GM18909 (cell line): ENCODE data around the gene AGBL4.
"Not testable (repeated sequence)": the region's sequence is repeated elsewhere in the genome, so short reads cannot be mapped to it uniquely, and the experiment has no call there.

ENCODE experiments used
- ATAC-seq: cut with Tn5 transposase; IDR thresholded peaks from one replicate; pipeline ENCODE4 v1.9.1; 2021; ENCODE audit warnings: mild to moderate bottlenecking; ENCODE audit not compliant: unreplicated experiment, poor library complexity

AGBL4 gene

GRCh38 chr1:49323925-49324540, 699.7 kb downstream of the AGBL4 start:
- ATAC-seq: no peak

- ATAC-seq: not testable (repeated sequence)
Measured at GRCh38 chr1:49320493-49320892, 703.3 kb downstream of the AGBL4 start.

- no peak for ATAC-seq
Measured at GRCh38 chr1:49319426-49319963, 704.3 kb downstream of the AGBL4 start.

- ATAC-seq: no peak
Measured at GRCh38 chr1:49318218-49318617, 705.5 kb downstream of the AGBL4 start.

GRCh38 chr1:49307457-49307856, 716.3 kb downstream of the AGBL4 start:
- ATAC-seq: no peak

GRCh38 chr1:49306507-49307070, 717.2 kb downstream of the AGBL4 start:
- ATAC-seq: no peak

- not testable (repeated sequence) for ATAC-seq
Measured at GRCh38 chr1:49302400-49302799, 721.4 kb downstream of the AGBL4 start.

GRCh38 chr1:49298304-49298703, 725.5 kb downstream of the AGBL4 start:
- ATAC-seq: no peak

- ATAC-seq: no peak
Measured at GRCh38 chr1:49297783-49298182, 726.0 kb downstream of the AGBL4 start.

GRCh38 chr1:49294539-49294938, 729.2 kb downstream of the AGBL4 start:
- ATAC-seq: no peak

GRCh38 chr1:49293016-49293415, 730.7 kb downstream of the AGBL4 start:
- ATAC-seq: no peak

GRCh38 chr1:49257211-49258049, 766.3 kb downstream of the AGBL4 start:
- ATAC-seq: not testable (repeated sequence)

GRCh38 chr1:49252917-49253316, 770.8 kb downstream of the AGBL4 start:
- ATAC-seq: no peak

- ATAC-seq: no peak
Measured at GRCh38 chr1:49251019-49251784, 772.6 kb downstream of the AGBL4 start.

- no peak for ATAC-seq
Measured at GRCh38 chr1:49240709-49241221, 783.0 kb downstream of the AGBL4 start.

- no peak for ATAC-seq
Measured at GRCh38 chr1:49234988-49235387, 788.8 kb downstream of the AGBL4 start.

GRCh38 chr1:49229555-49229954, 794.2 kb downstream of the AGBL4 start:
- no peak for ATAC-seq

GRCh38 chr1:49226758-49227157, 797.0 kb downstream of the AGBL4 start:
- ATAC-seq: no peak

- no peak for ATAC-seq
Measured at GRCh38 chr1:49225464-49225863, 798.3 kb downstream of the AGBL4 start.

- no peak for ATAC-seq
Measured at GRCh38 chr1:49213301-49213700, 810.5 kb downstream of the AGBL4 start.
